Kasumi-1 (cell line): ENCODE data around the gene MDGA2.
"Not testable (repeated sequence)": the region's sequence is repeated elsewhere in the genome, so short reads cannot be mapped to it uniquely, and the experiment has no call there.

ENCODE experiments used
- DNase-seq, 2 experiments: peaks; one replicate each; lab custom pipeline; 2025; lab: John Stamatoyannopoulos, UW

Gene MDGA2

DNA sequence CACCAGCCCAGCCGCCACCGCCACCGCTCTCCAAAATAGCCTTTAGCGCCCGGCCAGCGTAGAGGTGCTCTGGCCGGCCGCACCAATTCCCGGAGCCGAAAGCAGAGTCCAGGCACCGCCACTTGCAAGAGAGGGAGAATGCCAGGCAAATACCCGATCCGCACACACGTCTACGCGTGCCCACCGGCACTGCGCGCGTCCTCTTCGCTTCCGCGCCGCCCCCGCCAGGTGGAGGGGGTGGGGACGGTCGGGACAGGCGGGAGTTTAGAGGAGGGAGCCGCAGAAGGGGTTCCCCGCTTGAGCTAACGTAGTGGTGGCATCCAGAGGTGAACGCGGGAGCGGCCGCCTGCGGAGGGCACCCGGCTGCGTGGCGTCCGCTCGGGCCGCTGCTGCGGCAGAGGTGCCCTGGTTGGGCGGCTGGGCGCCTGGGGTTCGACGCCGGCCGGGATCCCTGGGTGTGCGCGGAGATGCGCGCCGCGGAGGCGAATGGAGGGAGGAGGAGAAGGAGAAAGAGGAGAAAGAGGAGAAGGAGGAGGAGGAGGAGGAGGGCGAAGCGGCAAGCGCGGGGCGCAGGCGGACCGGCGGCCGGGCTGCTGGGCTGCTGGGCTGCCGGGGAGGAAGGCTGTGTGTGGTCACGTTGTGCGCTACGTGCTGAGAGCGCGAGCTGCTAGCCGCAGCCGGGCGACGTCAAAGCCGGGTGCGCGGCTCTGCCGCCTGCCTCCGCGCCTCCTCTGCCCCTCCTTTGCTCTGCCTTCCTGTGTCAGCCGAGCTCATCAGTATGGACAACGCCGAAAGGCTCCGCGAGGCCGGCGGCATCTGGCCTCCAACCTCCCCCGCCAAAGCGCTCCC lies at the start of gene MDGA2:
Gene MDGA2 (minus strand): TSS at position 140 of the 849 bp plus-strand sequence.
- no peak for DNase-seq

DNA sequence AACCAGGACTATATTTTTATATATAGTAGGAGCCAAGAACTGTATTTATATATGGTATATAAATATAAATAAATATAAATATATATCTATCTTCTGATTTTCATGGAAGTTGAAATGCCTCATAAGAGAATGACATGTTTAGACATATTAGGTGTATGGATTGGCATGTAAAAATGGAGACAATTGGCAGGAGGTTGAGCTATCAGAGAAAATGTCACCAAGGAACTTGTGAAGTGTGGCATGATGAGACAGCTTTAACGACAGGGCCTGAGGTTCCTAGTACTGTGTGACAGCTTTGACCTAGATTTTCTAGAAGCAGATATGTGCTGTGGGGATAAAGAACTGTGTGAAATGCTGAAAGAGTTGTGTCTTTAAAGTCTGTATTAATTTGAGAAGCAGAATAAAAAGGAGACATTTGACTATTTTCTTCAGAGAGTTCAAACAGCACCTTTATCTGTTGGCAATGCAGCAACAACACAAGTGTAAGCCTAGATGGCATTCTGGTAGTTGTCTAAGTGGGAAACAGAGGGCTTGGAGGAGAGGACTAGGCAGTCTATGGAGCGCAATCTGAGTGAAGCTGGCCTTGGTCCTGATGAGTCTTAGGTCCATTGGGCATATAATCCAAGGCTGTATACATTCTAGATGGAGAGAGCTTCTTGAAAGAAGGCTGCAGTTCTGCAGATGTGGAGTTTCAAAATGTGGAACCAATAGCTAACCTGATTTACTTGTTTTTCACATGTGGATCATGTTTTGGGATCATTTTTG lies 47.7 kb upstream of the MDGA2 start:
- DNase-seq: no peak

DNA sequence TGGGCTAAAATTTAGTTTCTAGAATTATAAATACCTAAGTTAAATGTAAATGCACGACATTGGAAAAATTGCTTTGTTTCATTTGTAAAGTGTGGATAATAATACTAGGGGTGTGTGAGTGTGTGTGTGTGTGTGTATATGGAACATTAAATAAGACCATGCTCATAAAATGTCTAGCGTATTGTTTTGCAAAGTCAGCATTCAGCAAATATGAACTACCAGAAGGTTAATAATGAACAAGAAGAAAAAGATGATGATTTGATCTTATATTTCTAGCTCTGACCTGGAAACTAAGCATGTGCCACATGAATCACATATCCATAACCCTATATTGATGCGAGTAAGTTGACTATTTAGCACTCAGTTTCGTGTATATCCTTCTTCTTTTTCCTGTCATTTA lies 44.9 kb upstream of the MDGA2 start:
- DNase-seq: no peak

DNA sequence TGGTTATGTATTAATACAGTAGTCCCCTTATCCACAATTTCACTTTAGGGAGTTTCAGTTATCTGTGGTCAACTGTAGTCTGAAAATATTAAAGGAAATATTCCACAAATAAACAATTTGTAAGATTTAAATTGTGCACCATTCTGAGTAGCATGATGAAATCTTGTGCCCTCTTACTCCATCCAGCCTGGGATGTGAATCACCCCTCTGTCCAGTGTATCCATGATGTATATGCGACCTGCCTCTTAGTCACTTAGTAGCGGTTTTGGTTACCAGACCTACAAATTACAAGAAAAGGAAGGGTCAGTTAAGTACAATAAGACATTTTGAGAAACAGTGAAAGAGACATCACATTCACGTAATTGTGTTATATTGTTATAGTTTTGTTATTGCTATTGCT lies 39.9 kb upstream of the MDGA2 start:
- no peak for DNase-seq

DNA sequence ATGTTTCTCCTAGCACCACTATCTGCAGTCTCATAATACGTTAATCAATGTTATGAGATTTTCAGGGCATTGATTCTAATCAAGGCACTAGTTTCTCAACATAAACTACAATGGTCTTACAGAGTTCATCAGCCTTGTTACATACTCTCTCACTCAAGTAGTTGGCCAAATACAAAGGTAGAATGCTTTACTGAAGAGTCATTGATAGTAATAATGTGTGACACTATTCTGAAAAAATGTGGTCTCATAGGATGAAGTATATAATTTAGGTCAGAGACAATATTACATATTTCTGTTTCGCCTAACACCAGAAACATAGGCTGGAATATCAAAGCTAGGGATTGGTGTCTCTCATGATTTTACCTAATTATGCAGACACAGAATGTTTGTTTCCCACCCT lies 35.2 kb upstream of the MDGA2 start:
- no peak for DNase-seq

DNA sequence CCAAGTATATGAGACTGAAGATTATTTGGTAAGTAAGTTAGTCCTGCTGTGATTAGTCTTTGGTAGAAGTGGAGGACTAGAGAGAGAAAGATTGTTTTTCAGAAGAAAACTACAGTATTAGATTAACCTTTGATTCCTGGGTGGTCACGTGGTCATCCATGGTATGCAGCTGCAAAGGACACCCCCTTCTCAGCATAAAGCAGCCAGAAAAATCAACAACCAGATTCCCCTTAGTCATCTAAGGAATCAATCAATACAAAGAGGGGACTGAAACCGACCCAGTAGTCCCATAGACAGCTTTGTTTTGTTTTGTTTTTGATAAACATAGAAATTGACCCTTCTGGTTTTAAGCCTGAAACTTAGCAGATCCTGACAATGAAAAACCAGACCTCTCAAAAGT lies 30.3 kb upstream of the MDGA2 start:
- no peak for DNase-seq

DNA sequence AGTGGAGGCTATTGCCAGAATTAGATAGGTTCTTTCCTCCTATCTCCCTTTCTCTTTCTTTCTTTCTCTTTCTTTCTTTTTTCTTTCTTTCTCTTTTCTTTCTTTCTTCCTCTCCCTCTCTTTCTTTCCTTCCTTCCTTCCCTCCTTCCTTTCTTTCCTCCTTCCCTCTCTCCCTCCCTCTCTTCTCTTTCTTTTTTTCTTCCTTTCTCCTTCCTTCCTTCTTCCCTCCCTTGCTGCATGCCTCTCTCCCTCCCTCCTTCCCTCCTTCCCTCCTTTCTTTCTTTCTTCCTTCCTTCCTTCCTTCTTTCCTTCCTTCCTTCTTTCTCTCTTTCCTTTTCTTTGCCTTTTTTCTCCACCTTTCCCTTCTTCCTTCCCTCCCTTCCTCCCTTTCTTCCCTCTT lies 16.4 kb upstream of the MDGA2 start:
- DNase-seq: no peak

DNA sequence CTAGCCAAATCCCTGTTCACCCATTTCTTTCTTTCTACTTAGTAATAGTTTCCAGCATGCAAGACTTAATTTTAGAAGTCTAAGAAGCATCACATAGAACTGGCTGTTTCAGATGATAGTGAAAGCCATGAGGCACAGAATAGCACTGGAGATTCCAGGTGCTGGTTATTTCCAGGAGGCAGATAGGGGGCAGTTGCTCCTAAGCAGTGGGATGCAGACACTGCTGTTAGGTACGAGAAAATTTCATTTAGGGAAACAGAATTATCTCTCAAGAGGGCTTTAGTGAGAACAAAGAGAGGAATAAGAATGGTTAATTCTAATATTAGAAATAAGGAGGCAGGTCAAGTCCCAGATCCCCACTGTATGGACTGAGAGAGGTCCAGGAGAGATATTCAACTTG lies 3.6 kb upstream of the MDGA2 start:
- DNase-seq: no peak

DNA sequence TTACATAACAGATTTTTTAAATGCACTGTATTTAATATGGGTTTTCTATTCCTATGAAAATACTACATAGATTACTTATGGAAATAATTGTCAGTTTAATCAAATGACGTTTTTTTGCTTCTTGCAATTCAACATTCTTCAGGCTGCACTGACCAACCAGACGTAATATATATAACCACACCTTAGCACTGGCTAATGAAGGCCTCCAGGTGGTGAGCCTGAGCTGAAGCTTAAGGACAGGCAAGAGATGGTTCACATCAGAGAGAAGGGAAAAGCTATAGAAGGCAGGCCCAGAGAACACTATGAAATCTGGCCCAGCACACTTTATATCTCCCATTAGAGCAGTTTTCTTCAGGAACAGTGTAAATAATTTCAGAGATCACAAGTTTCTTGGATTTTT lies 2.8 kb upstream of the MDGA2 start:
- DNase-seq: no peak

DNA sequence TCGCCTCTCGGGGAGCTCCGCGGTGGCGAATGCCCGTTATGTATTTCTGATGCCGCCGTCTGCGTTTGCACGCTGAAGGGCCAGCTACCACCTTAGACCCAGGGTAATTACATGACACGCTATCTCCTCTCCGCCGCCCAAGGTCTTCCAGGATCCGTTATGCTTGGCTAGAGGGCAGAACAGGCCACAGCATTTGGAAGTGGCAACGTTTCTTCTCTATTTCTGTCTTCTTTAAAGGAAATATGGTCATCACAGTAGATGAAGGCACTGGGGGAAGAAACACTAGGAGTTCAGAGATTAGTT lies 861 bp upstream of the MDGA2 start:
- no peak for DNase-seq

DNA sequence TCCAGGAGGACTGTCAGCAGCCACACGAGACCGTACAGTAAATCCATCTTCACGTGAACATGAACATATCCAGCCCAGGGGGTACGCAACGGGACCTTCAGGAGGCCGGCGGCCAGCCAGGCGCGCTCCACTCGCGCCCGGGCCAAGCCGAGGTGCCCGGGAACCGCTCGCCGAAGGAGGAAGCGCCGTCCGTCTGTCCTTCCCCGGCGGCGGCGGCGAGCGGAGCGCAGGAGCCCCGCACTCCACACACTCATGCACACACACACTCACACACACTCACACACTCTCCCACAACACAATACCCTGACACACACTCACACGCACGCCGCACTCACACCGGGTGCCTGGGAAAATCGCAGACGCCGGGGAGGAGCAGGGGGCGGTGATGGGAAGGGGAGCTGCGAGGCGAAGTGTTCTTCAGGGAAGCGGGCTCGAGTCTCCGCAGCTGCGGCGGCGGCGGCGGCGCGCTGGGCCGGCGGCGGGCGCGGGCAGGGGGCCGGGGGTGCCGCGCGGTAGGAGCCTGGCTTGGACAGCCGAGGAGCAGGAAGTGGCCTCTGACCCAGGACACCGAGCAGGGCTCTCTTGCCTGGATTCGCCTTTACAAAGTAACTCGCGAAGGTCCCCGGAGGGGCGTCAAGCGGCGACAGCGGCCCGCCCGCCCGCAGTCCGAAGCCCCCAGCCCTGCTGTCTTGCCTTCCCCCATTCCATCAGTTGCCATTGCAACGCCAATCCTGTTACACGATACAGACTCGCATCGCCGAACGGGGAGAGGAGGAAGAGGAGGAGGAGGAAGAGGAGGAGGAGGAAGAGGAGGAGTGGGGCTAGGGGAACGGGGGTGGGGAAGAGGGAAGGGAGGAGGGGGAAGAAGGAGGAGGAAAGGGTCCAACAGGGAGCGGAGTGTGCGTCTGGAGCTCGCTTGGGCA lies 601 bp downstream of the MDGA2 start:
- DNase-seq: no peak

DNA sequence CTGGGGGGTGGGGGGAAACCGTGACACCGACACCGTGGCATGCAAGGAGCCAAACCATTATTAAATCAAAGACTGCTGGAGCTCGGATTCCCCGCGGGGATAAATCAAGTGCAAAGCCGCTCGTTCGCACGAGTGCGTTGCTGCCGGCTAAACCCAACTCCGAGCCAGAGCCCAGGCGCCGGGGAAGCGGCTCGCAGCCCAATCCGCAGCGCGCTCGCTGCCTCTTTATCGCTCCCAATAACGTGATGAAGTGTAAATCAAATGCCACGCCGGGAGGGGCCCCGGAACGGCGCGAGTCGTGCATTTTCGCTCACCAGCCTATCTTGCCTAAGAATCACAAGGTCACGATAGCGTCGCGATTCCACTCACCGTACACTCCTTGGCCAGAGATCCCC lies 1.3 kb downstream of the MDGA2 start:
- no peak for DNase-seq

DNA sequence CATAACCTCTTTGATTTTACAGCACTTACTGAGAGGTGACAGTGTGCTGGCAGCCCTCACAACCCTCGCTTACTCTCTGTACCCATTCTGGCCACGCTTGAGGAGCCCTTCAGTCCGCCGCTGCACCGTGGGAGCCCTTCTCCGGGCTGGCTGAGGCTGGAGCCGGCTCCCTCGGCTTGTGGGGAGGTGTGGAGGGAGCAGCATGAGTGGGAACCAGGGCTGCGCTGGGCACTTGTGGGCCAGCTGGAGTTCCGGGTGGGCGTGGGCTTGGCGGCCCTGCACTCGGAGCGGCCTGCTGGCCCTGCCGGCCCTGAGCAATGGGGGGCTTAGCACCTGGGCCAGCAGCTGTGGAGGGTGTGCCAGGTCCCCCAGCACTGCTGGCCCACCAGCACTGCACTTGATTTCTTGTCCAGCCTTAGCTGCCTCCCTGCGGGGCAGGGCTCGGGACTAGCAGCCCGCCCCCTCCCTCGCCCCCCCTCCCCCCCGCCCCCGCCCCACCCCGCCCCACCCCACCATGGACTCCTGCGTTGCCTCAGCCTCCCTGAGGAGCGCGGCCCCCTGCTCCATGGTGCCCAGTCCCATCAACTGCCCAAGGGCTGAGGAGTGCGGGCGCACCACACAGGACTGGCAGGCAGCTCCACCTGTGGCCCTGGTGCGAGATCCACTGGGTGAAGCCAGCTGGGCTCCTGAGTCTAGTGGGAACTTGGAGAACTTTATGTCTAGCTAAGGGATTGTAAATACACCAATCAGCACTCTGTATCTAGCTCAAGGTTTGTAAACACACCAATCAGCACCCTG lies 9.9 kb downstream of the MDGA2 start:
- no peak for DNase-seq

DNA sequence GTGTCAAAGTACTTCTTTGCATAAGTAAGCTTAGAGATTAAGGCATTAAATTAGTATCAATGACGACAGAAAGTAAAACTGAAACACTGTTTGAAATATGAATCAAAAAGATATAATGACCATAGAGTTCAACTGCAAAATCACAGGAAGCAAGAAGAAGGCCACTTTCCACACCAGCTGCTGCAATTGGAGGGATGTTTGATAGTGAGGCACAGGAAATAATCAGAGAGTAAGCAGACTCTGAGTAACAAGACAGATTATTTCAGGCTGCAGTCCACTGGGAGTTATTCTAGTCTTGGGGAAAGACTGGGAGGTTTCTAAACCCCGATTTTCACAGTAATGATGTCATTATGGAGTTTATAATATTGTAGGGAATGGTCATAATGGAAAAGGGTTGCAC lies 12.9 kb downstream of the MDGA2 start:
- DNase-seq: no peak

DNA sequence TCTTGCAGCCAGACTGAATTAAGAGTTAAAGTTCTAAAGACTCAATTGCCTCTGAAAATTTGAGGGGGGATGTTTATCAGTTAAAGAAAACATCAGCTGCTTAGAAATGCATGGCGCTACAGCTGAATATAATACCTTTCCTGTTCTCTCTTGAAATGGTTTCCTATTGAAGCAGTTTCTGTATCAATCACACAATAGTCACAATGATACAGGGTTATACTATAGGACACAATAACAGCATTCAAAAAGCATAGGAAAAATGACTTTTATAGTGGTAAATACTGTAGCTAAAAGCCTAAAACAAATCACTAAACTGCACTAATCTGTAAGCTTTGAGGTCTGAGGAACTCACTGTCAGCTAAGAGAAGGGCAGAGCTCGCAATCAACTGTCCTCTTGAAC lies 15.2 kb downstream of the MDGA2 start:
- no peak for DNase-seq

DNA sequence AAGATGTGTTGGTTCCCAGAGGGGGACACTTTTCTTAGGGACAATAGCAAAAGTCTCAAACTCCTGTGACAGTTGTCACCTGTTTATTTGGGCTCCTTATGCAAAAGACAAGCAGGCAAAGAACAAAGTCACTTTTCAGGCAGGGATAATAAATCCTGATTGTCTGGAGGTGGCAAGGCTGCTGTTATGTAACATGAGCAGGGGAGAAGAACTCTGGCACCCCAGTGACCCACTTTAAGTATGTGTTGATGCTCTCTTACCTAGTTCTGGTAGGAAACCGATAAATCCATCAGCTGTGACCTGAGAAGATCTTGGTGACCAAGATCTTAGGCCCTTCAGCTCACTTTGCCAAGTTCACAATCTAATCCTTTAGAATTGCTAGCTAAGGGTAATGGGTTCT lies 17.4 kb downstream of the MDGA2 start:
- DNase-seq: no peak

DNA sequence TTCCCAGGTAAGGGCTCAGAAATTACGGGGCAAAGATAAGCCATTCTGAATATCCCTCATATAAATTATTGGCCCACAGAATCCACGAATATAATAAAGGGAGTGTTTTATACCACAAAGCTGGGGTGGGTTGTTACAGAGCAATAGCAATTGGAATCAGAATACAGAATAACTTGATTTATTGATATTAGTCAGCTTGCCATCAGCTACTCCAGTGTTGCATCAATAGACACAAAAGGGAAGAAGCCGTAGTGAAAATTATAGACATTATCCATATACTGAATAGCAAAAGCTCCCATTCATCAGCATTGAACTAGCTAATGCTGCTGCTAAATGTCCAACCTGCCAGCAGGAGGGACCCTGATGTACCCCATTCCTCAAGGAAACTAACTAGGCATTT lies 18.3 kb downstream of the MDGA2 start:
- no peak for DNase-seq

DNA sequence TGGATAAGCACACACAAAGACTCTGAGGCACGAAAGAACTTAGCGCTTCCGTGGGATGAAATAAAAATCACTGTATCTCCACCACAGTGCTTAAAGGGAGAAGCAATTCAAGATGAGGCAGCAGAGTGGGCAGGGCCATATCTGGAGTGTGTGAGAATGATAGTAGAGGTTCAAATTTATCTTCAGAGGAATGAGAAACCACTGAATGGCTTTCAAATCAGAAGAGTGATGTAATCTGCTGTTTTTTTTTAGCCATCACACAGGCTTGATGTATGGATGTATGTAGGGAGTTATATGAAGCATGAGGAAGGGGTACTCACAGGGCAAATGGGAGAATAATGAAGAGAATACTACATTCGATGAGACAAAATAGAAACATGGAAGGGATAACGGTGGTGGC lies 24.1 kb downstream of the MDGA2 start:
- DNase-seq: no peak

DNA sequence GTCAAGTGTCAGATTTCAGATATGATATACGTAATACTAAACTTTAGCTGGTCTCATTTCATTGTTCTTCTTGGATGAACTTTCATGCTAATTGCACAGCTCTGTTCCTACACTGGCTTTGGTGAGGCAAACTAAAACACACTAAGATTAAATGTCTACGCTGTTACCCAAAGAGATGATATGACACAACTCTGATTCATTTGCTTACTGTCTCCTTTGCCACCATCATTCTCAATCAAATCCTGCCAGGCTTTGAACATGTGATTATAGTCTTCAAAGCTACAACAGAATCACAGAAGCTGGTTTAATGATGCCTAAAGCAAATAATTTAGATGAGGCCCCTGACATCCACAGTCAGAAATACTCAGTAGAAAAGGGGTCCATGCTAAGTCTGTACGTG lies 37.7 kb downstream of the MDGA2 start:
- DNase-seq: no peak

DNA sequence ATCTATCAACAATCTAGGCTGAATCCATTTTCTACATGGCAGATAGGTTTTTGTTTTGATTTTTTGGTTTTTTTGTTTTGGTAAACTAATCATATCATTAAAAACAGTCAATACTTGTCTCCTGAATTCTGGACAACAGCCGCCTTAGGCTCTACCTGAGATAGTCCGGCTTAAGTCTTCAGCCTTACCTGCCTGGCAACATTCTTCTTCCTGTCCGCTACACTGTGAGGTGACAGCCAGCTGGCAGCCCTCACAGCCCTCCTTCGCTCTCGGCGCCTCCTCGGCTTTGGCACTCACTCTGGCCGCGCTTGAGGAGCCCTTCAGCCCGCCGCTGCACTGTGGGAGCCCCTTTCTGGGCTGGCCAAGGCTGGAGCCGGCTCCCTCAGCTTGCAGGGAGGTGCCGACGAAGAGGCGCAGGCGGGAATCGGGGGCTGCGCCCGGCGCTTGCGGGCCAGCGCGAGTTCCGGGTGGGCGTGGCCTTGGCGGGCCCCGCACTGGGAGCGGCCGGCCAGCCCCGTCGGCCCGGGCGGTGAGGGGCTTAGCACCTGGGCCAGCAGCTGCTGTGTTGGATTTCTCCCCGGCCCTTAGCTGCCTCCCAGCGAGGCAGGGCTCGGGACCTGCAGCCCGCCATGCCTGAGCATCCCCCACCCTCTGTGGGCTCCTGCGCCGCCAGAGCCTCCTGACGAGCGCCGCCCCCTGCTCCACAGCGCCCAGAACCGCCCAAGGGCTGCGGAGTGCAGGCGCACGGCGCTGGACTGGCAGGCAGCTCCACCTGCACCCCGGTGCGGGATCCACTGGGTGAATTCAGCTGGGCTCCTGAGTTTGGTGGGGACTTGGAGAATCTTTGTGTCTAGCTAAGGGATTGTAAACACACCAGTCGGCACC lies 49.0 kb downstream of the MDGA2 start:
- DNase-seq: no peak

DNA sequence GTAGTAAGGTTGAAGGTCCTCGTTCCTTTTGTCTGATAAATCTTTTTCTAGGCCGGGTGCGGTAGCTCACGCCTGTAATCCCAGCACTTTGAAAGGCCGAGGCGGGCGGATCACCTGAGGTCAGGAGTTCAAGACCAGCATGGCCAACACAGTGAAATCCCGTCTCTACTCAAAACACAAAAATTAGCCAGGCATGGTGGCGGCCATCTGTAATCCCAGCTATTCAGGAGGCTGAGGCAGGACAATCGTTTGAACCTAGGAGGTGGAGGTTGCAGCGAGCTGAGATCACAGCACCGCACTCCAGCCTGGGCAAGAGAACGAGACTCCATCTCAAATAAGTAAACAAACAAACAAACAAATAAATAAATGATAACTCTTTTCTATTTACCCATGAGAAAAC lies 51.3 kb downstream of the MDGA2 start:
- DNase-seq: not testable (repeated sequence)
